Measurements from ENCODE around the gene AURKAIP1. TPM values are rescaled to one million over a fixed set of nuclear protein-coding genes. Genes with fewer than 3 reads are reported as not detected.

Gene AURKAIP1
- total and polyA plus RNA-seq, 9 of the 15 experiments (the other 6 are each of a cell fraction or from before 2014, with no cell fraction given): 7.8 to 478 (median 92.0) TPM

GRCh38 chr1:1360506-1361169 is 14.4 kb downstream of the AURKAIP1 start (continued):
- TF ChIP-seq HDGF (IDR thresholded peaks at IDR 0.05) (0 out of 2 replicates have a peak, but pooled peaks have one; percentile 42), NFE2 (IDR thresholded peaks at IDR 0.05; ENCODE audit: low read depth) (no peak), ARHGAP35 (IDR thresholded peaks at IDR 0.05; ENCODE audit: partially characterized antibody) (peak; percentile 23)

DNA sequence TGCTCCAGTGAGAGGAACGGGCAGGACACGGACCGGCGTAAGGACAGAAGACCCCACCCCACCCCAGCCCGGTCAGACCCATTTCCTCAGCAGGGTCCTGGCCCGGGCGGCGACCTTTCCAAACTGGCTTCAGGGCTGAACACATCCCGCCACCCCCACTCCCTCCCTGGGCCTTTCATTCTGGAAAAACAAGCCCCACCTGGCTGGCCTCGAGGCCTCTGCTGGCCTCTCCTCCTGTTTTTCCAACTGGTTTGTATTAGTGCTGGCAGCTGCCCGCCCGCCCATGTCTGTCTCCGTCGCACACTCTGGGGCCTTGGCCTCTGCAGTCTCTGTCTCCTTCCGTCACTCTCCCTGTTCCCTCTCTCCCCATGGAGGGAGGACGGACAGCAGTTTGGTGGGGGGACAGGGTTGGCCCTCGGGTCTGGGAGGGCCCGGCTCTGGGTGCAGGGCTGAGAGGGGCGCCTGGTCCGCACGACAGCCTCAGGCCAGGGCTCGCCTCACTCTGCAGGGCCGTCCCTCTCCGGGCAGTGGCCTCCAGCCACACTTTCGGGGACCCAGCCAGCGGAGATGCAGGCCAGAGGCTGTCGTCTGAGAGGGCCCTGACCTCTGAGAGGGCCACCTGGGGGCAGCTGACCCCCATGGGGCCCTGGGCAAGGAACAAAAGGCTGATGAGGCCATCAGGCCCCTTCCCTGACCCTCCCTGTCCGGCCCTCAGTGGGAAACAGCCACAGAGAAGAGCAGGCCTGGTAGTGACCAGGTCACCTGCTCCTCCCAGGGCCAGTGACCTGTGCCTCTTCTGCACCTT is 15.1 kb downstream of the AURKAIP1 start:
- Histone ChIP-seq H2AFZ (ENCODE audit: low read depth, low read length) (no peak overlapping the region), H3K9me1 (ENCODE audit: control insufficient read depth, insufficient read depth, low read length) (no peaks in the 10 kb centered on the region), H3K9ac (ENCODE audit: insufficient read depth in 1 of 2, low read depth in 2 of 2, low read length in 2 of 2) (peak overlapping the region in 1 of 2 experiments; percentile 54; a peak in 1 of 4 replicates), H3K4me2 (ENCODE audit: insufficient read depth, low read length) (no peak overlapping the region), H4K20me1 (replicated peaks; ENCODE audit: control insufficient read depth, insufficient read depth, low read length) (no peaks in the 10 kb centered on the region), H3K79me2 (ENCODE audit: control insufficient read depth, insufficient read depth, low read length) (peaks cover 10% of the 10 kb centered on the region; the same call in 2 of the 3 replicates), H3K9me3 (replicated peaks; ENCODE audit: control insufficient read depth, insufficient read depth, low read depth, low read length) (0 out of 2 replicates have a peak, but pooled peaks cover 2% of the 10 kb centered on the region), H3K4me3 (no peak overlapping the region), H3K36me3 (ENCODE audit: control insufficient read depth, insufficient read depth, low read length) (no peaks in the 10 kb centered on the region), H3K4me1 (replicated peaks in 1 of 2; ENCODE audit: control insufficient read depth in 2 of 2, insufficient read depth in 2 of 2, low read length in 2 of 2) (peaks cover 19 to 67% of the 10 kb centered on the region in 2 experiments), H3K27me3 (ENCODE audit: control insufficient read depth in 2 of 2, insufficient read depth in 2 of 2, low read length in 2 of 2) (no peaks in the 10 kb centered on the region; a peak in 1 of 5 replicates), H3K27ac (ENCODE audit: extremely low read depth, low read depth, low read length) (no peak overlapping the region)
- DNase-seq (ENCODE audit: extremely low read depth in 1 of 4, low spot score in 3 of 4) (no peak), FAIRE-seq (no peak), ATAC-seq (no peak)
- no TSS peak for BruUV-seq (replicated peaks)
- intact Hi-C loops (cut with micrococcal nuclease): no loop called here
- POLR2A ChIA-PET: no interaction called here
- no peak for TF ChIP-seq BRCA1 (IDR thresholded peaks at IDR 0.05)
- TF ChIP-seq BRCA1 (CRISPR knock-in tag; IDR thresholded peaks at IDR 0.05): 0 out of 2 replicates have a peak, but pooled peaks have one; percentile 26
- 0 out of 2 replicates have a peak, but pooled peaks have one; percentile 3 for TF ChIP-seq ZBTB7A (IDR thresholded peaks at IDR 0.05; ENCODE audit: borderline replicate concordance, control insufficient read depth, low read depth, low read length)
- TF ChIP-seq ESRRA (IDR thresholded peaks at IDR 0.05; ENCODE audit: borderline replicate concordance, low read depth): no peak
- 81% methylated on average over 18 of the region's 28 CpGs for WGBS (ENCODE audit: insufficient coverage, low coverage, missing lambda C conversion rate)
- CTCF ChIA-PET (ENCODE audit: low intra/inter-chr PET ratio): no interaction called here
- in situ Hi-C loops (cut with MboI): loop anchor here (10.0 kb wide), 1 partner anchor 555 kb away; the partner anchor contains the start of genes CALML6 and TMEM52

Data from K562 (cell line).